DND-41 (cell line): Measurements from ENCODE around the gene OLIG1.

ENCODE experiments used
- EZH2 ChIP-seq: IDR thresholded peaks from 3 replicates; pipeline ENCODE4 v1.6.1; 2012; ENCODE audit warnings: borderline replicate concordance, low read depth, mild to moderate bottlenecking, moderate library complexity, low read length, inconsistent platforms; ENCODE audit not compliant: severe bottlenecking
- TF ChIP-seq, protein P1 (sequence below): IDR thresholded peaks from 2 replicates; pipeline ENCODE4 v1.5.1; 2012; ENCODE audit warnings: borderline replicate concordance, low read length, moderate library complexity, mild to moderate bottlenecking; ENCODE audit not compliant: poor library complexity, severe bottlenecking; ENCODE audit errors: extremely low read depth

DNA sequence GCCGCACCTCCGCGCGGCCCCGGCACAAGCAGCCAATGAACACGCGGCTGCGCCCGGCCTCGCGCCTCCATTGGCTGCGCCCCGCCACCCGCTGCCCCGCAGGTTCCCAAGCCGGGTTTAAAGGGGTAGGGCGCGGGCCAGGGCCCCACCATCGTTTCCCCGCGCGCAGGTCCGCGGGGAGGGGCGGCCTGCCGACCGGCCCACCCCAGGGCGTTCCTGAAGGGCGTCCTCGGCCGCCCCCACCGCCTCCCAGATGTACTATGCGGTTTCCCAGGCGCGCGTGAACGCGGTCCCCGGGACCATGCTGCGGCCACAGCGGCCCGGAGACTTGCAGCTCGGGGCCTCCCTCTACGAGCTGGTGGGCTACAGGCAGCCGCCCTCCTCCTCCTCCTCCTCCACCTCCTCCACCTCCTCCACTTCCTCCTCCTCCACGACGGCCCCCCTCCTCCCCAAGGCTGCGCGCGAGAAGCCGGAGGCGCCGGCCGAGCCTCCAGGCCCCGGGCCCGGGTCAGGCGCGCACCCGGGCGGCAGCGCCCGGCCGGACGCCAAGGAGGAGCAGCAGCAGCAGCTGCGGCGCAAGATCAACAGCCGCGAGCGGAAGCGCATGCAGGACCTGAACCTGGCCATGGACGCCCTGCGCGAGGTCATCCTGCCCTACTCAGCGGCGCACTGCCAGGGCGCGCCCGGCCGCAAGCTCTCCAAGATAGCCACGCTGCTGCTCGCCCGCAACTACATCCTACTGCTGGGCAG is at the start of gene OLIG1:
- TF ChIP-seq, protein P1, sequence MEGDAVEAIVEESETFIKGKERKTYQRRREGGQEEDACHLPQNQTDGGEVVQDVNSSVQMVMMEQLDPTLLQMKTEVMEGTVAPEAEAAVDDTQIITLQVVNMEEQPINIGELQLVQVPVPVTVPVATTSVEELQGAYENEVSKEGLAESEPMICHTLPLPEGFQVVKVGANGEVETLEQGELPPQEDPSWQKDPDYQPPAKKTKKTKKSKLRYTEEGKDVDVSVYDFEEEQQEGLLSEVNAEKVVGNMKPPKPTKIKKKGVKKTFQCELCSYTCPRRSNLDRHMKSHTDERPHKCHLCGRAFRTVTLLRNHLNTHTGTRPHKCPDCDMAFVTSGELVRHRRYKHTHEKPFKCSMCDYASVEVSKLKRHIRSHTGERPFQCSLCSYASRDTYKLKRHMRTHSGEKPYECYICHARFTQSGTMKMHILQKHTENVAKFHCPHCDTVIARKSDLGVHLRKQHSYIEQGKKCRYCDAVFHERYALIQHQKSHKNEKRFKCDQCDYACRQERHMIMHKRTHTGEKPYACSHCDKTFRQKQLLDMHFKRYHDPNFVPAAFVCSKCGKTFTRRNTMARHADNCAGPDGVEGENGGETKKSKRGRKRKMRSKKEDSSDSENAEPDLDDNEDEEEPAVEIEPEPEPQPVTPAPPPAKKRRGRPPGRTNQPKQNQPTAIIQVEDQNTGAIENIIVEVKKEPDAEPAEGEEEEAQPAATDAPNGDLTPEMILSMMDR = no peak
- no peak for TF ChIP-seq EZH2
